SIG-M5 treated with dmso at 0.1 percent for 504 hours (cell line): ENCODE data around the gene ACTN1.

ENCODE experiments used
- DNase-seq: peaks from one replicate; lab custom pipeline; 2025; ENCODE audit not compliant: unreplicated experiment; lab: John Stamatoyannopoulos, UW

Gene ACTN1

DNA sequence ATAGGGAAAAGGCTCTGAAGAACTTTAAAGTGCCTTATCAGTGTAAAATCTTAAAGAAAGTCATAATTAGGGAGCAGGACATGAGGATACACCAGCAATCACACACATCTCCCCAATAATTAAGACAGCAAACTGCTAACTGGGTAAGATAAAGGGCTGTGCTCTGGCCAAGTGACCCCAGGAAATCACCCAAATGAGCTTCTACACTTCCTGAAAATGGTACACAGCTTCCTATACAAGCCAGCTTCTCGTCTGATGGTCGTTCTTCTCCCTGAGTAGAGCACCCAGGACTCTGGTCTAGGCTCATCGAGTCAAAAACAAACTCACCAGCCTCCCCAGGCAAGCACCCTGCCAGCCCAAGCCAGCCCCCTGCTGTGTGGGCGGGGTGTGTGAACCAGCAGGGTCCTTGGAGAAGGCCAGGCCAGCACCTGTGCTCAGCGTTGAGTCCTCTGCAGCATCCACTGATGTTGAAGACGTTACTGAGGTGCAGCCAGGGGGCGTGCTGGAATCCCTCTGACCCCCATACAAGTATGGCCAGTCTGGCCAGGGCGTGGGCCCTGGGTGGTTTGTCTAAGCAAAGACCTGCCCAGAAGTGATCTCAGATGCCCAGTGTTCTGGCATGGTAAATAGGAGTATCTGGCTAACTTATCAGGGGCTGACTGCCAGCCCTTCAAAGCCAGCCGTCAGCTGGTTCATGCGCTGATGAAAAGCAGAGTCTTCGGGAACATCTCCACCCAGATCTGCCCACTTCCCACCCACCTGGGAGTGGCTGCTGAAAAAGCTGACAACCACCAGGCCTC lies 41.4 kb downstream of the ACTN1 start:
- DNase-seq: peak; percentile 22

DNA sequence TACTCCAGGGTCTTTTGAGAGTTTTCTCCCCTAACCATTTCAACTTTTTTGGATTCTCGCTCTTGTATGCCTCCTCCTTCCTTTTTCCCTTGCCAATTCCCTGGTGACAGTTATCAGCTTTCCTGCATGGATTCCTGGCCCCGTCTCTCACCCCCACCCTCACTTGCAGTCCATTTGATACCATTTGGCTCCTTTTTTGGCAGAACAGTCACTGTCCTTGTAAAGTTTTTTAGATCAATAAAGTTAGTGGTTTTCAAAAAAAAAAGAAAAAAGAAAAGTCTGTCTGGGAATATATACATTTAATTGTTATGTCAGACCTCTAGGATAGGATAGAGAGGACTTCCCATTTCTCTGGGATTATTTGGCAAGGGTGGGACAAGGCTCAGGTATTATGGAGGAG lies 42.1 kb downstream of the ACTN1 start:
- DNase-seq: no peak

DNA sequence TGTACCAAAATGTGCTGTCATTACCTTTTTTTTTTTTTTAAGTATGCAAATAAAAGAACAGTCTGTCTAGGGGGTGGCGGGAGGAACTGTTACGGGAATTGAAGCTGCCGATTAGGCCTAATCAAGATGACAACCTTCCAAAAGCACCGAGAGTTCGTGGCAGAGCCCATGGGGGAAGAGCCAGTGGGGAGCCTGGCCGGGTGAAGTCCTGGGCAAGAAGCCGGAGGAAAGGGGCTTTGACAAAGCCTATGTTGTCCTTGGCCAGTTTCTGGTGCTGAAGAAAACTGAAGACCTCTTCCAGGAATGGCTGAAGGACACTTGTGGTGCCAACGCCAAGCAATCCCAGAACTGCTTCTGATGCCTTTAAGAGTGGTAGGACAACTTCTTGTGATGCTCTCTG lies 42.6 kb downstream of the ACTN1 start:
- no peak for DNase-seq

DNA sequence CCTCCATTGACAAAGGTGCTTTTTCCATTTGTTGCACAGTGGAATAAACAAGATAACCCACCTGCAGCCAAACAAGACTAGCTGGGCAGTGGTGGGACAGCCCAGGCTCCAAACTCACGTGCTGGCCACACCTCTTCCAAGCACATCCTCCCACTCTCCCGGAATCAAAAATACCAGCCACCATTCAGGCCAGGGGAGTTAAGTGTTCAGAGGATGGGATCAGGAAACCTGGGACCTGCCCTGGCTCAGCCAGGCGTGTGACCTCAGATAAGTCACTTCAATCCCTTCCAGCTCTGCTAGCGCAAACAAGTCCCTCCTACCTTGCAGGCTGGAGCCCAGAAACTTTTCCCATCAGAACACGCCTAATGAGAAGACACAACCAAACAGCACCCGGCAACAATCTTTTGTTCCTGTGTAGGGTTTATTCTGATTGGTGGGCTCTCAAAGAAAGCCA lies 43.3 kb downstream of the ACTN1 start:
- no peak for DNase-seq

DNA sequence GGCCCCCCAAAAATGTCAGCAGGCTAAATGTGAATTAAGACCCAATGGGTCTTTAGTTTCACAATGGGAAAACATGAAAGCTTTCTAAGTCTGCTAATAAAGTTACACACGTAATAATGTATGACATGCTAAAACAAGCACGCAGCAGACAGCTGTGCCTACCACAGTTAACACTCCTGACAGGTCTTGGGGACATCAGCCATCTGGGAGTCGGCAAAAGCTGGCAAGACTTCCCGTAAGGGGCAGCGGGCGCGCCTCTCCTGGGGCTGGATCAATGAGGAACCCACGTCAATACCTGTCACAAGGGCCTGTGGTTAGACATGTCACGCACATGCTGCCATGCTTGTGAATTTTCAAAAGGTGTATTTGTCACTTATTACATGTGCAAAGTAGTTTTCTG lies 45.0 kb downstream of the ACTN1 start:
- no peak for DNase-seq

DNA sequence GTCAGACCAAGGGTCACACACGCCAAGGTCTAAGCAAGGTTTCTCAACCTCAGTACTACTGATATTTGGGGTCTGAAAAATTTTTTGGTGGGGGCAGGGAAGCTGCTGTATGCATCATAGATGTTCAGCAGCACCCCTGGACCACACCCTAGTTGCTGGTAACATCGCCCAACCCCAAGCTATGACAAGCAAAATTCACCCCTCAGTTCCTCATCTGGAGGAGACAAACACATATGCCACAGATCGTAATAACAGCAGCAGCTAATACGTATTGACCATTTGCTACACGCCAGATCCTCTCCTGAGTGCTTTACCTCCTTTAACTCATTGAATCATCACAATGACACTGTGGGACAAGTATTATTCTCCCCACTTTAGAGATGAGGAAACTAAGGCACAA lies 46.4 kb downstream of the ACTN1 start:
- no peak for DNase-seq

DNA sequence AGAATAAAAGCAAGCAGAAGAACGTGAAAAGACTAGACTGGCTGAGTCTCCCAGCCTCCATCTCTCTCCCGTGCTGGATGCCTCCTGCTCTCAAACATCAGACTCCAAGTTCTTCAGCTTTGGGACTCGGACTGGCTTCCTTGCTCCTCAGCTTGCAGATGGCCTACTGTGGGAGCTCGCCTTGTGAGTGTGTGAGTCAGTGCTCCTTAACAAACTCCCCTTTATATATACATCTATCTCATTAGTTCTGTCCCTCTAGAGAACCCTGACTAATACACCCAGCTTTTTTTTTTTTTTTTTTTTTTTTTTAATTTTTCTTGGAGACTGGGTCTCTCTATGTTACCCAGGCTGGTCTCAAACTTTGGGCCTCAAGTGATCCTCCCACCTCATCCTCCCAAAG lies 46.9 kb downstream of the ACTN1 start:
- DNase-seq: no peak

DNA sequence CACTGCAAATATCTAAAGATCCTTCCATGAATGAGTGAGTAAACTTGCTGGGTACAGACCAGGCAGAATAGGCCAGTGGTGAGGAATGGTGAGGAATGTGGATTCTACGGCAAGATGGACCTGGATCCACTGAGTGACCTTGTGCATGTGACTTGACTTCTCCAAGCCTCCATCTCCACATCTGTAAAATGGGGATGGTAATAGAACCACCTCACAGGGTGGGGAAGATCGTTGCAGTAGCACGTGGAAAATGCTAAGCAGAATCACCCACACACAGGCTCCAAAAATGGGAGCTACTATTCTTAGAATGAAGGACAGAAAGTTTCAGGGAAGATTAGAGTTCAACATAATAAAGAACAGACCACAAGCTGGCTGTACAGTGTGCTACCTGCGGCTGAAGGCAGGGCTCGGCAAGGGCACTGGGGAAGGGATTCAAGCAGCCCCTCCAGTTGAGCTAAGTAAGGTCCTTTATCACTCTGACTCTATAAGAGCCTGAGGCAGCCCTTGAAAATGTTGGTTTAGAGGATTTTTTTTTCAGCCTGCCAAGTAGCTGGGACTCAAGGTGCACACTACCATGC lies 47.5 kb downstream of the ACTN1 start:
- DNase-seq: no peak

DNA sequence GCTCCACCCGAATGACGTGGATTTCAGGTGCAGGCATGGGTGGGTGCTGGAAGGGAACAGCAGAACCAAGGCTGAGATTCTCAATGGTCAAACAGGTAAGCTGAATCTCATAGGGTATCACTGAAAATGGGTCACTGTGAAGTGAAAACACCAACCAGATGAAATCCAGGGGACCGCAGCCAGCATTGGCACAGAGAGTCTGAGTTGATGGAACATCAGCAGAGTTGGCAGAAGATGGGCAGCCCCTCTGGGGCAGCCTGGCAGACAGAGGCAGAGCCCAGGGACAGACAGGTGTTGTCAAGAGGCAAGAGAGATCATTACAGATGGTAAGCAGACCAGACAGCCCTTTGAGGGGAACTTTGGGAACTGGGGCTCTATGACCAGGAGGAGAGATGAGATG lies 48.0 kb downstream of the ACTN1 start:
- no peak for DNase-seq

DNA sequence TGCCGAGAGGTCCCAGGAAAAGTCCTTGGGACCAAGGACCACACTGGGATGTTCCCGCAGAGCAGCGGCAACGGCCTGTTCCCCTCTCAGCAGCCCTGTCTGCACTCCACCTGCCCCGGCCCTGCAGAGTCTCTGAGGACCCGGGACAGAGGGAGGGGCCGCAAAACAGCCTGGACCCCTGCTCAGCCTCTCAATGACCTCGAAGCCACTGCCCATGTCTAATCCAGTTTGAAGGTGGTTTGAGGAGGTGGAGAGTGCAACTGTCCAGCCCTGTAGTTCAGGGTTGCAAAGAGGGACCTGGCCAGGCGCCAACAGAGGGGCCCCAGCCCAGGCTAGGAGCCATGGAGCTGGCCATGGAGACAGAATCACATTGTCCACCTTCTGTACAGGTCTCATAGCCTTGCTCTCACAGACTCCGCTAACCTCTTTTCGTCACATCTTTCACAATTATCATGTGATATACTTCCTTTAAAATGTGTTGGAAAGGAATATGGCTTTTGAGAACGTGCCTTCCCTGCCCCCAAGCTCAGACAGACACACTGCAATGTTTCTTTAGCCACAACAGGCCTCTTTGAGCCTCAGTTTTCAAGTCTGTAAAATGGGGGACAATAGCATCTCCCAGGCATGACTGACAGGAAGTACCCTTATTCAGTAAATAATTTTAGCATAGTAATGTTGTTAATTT lies 49.3 kb downstream of the ACTN1 start:
- peak; percentile 27 for DNase-seq

DNA sequence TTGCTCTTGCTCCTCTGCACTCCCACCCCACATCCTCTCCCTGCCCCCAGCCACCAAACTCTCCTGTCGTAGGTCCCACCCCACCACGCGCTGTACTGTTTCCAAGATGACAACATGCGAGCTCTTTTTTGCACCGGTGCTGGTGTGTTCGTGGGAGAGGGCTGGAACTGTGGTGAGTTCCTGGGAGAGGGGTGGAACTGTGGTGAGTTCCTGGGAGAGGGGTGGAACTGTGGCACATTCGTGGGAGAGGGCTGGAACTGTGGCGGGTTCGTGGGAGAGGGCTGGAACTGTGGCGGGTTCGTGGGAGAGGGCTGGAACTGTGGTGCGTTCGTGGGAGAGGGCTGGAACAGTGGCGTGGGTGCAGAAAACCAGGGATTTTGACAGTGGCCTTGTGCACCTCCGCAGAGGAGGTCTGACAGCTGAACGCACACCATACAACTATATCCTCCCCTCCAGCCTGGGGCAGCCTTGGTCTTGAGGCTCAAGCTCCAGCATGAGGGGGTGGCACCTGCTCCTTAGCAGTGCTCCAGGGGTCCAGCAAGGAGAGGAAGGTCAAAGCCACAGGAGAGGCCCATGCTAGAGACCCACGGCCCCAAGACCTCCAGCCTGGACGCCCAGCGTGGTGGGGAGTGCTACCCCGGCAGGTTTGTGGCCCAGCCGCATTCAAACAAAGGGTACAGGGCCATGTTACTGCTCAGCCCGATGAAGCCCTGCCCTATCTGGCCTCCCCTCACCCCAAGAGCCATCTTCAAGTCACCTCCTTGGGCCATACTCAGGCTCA lies 50.1 kb downstream of the ACTN1 start:
- no peak for DNase-seq

DNA sequence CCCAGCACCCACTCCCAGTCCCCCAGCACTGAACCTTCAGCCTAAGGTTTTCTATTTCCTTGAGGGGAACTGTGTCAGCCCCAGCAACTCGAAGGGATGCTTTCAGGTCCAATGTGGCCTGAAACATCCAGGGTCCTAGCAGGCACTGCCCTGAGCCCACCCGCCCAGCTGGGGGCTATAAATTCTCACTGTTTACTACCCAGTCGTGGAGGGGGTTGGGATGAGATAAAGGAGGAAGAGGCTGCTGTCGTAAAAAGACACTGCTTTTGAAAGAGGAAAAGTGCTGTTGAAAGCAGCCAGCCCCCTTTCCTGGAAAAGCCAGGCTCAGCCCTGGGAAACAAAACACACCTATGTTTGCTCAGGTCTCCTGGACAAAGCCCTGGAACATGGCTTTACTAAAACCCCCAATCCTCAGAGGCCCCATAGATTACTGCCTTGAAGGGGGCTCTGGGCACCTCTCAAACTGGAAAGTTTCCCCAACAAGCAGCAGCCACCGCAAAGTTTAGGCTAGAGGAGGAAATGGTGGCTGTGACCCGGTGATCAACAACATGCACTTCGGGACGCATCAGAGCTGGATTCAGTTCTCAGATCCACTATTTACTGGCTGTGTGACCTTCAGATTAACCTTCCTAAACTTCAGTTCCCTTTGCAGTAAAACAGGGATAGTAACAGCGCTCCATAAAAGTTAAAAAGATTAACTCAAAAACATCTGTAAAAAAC lies 51.0 kb downstream of the ACTN1 start:
- no peak for DNase-seq

DNA sequence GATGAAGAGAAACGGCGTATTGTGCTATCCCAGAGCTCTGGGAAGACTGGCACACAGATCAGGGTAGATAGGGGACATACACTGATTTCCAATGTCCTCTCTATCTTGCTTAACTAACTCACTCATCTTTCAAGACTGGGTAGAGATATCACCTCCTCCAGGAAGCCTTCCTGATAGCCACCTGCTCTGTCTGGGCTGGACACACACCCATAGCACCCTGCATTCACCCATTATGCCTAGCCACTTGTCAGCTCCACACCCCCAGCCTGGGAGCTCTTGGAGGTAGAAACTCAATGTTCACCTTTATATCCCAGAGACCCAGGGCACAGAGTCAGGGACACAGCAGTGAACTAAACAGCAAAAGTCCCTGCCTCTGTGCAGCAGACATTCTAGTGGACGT lies 52.0 kb downstream of the ACTN1 start:
- DNase-seq: no peak

DNA sequence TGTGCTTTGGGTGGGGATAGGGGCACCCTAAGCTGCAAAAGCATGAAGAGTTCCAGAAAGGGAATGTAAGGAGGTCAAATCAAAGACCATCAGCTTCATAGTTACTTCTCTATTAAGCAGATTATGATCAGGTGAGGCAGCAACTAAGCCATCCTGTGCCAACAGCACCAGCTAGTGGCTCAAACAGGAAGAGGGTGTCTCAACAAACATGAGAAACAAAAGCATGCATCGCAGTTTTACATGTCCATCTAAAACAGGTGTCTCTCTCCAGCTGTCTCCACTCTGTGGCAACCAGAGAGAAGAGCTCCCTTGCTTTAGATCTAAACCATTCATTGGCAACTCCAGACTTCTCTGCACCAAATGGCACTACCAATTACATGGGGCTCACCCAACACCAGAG lies 52.9 kb downstream of the ACTN1 start:
- DNase-seq: no peak

DNA sequence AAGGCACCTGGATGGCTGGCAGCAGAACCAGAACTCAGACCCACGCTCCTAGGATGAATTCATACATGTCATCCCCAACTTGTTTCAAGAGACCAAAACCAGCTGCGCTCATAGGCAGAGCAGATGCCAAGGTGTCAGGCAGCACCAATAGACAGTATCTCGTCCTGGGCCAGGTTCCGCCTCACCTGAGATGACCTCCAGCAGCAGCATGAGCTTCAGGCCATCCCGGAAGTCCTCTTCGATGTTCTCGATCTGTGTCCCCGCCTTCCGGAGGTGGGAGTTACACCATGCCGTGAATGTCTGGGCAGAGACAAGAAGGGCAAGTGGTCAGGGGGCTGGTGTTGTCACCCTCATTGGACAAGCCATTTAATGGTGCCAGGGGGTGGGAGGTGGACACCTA lies 53.7 kb downstream of the ACTN1 start:
- DNase-seq: no peak

DNA sequence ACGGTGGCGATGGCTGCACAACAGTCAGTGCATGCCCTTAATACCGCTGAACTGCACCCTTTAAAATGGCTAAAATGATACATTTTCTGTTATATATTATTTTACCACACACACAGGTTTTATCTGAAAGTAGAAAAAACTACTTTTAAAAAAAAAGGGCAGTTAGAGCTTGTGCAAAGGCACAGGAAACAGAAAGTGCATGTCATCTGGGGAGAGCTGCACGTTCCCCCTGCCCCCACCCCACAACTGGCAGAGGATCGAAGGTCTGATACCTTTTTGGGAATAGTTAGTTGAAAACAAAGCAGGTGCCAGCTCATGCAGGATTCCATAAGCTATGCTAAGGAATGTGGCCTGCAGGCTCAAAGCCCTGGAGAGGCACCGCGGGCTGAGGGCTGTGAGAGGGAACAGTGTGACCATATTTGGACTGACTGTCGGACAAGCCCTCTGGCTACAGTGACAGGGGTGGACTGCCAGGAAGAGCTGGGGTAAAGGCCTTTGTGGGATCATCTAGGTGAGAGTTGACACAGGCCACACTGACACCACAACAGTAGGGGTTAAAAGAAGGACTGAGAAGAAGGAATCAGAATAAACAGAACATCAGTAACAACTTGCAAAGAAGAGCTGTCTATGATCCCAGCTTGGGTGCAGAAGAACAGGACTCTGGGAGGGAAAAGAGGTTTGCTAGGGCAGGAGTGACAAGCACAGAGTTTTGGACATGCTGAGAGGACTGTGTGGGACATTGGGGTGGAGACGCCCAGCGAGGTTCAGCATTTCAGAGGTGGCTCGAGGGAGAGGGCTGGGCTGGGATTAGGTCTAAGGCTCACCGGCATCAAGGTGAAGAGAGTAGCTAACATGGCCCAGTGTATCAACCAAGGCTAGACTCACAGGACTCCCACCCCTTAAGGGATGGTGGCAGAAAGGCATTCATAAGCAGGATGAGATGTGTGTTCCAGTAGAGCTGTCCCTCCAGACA lies 54.6 kb downstream of the ACTN1 start:
- no peak for DNase-seq

DNA sequence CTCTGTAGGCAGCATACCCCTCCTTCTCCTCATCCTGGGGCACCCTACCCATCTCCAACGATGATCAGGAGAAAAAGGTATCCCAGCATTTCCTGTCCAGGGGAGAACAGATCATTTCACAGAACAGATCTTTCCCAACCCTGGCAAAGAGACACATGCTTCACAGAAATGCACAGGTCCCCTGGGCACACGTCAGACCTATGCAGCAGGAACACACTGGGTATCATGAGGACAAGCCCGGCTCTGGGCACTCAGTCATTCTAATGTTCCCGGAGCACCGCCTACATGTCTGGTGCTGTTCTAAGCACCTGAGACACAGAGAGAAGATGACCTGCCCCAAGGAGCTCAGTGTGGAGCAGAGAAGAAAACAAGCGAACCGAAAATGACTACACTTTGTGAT lies 56.2 kb downstream of the ACTN1 start:
- no peak for DNase-seq

DNA sequence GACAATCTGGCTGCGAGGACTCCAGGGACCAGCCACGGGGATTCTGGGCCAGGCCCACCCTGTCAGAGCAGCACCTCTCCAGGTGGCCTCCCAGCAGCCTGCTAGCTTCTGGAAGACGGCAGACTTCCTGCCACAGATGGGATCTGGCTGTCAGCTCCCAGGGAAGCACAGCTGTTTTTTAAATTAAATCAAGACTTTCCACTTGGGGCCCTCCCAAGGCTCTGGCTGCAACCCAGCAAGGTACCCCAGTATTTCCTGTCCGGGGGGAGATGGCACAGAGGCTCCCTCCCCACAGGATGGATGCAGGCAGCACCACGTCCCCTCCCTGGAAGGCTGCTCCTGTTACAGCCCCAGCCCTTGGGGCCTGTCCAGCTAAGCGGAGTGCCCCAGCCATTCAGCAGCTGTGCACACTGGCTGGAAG lies 56.9 kb downstream of the ACTN1 start:
- no peak for DNase-seq

DNA sequence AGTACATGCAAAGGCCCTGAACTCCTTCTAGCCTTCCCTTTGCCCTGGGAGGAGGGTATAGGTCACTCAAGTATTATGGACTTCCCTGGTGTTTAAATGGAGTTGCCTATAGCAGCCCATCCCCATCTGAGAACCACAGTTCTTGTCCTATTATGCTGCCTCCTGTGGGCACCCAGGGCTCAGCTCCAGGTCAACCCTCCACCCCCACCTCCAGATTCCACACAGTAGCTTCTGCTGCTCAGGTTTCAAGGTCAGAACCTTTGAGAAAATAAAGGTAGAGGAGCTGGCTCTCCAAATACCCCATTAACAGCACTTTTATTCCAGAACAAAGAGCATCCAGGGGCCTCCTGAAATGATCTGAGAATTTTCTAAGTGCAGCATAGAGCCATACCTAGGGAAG lies 57.4 kb downstream of the ACTN1 start:
- no peak for DNase-seq

DNA sequence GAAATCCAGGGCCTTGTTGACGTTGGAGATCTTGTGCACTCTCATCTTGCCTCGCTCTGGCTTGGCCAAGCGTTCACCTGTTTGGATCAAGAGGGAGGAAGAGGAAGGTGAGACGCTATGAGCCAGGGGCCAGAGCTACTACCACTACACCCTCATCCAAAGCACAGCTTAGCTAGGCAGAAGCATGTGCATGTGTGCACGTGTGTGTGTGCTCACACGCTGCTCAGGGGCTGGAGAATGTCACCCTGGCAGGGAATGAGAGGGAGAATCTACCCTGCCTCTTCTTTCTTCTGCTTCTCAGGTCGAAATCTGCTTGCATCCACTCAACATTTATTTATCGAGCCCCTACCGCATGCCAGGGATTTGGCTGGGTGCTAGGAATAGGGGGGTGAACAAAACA lies 58.1 kb downstream of the ACTN1 start:
- DNase-seq: no peak
